PC-3 (cell line): Measurements from ENCODE around the gene FRMPD4.

Experiments
- EZH2 ChIP-seq: fragments of 300-600 bp; sonication (generic); IDR thresholded peaks from one replicate; pipeline ENCODE4 v1.6.1; 2017; ENCODE audit warnings: antibody characterized with exemption, mild to moderate bottlenecking, low read length; ENCODE audit not compliant: unreplicated experiment
- EZH2phosphoT487 ChIP-seq: fragments of 300-600 bp; sonication (generic); IDR thresholded peaks from 2 replicates; pipeline ENCODE4 v1.6.1; 2018; ENCODE audit warnings: mild to moderate bottlenecking, antibody characterized with exemption, low read length, borderline replicate concordance
- TF ChIP-seq, protein P1 (sequence below): fragments of 300-600 bp; sonication (generic); conservative IDR thresholded peaks from 2 replicates; pipeline ENCODE4 v1.5.1; 2017; ENCODE audit warnings: antibody characterized with exemption, low read depth, mild to moderate bottlenecking, low read length

DNA sequence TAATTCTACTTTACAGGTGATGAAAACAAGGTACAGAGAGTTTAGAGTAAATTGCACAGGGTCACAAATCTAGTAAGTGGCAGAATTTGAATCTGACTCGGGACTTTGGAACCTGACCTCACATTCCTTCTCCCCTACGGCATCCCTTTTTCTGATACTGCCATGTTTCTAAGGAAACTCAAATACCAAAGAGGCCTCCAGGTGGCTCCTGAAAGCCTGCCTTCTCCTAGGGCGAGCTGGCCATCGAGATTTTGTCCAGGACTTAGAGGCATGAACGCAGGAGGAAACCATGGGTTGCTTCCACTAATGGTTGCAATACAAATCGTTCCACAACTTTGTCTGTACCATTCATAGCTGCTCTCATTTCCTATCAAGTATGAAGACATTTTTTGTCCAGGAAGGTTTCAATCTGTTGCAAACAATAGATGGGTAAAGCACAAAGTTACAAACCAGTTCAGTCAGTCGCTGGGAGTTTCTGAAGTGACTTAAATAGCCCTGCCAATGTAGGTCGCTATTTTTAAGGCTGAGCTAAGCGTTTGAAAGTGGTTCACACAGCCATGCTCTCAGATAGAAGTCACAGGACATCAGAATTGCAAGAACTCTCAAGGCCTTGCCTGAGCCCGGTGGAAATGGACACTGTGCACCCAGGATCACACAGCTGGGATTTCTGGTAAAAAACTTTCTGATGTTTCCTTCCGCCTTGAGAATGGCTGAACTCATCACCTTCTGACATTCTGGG is 356.3 kb downstream of the FRMPD4 start:
- TF ChIP-seq EZH2: no peak
- TF ChIP-seq, protein P1, sequence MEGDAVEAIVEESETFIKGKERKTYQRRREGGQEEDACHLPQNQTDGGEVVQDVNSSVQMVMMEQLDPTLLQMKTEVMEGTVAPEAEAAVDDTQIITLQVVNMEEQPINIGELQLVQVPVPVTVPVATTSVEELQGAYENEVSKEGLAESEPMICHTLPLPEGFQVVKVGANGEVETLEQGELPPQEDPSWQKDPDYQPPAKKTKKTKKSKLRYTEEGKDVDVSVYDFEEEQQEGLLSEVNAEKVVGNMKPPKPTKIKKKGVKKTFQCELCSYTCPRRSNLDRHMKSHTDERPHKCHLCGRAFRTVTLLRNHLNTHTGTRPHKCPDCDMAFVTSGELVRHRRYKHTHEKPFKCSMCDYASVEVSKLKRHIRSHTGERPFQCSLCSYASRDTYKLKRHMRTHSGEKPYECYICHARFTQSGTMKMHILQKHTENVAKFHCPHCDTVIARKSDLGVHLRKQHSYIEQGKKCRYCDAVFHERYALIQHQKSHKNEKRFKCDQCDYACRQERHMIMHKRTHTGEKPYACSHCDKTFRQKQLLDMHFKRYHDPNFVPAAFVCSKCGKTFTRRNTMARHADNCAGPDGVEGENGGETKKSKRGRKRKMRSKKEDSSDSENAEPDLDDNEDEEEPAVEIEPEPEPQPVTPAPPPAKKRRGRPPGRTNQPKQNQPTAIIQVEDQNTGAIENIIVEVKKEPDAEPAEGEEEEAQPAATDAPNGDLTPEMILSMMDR: no peak
- TF ChIP-seq EZH2phosphoT487: no peak
